Measurements from ENCODE around the gene CCDC178.

DNA sequence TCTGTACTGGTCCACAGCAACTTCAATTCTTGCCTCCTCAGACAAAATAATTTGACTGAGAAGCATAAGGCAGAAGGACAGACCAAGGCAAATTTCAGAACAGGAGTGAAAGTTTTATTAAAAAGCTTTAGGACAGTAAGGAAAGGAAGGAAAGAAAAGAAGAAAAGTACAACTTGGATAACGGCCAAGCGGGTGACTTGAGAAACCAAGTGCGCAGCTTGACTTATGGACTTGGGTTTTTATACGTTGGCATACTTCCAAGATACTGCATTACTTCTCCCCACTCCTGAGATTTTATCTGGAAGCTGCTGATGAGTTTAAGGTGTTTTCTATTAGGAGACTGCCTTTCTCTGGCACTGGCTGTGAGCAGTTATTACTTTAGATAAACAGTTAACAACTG, 64.7 kb downstream of the CCDC178 start:
- no peak for TF ChIP-seq POLR2AphosphoS5 (IDR thresholded peaks at IDR 0.05; ENCODE audit: low read depth, low read length)
- no peak for TF ChIP-seq POLR2A (IDR thresholded peaks at IDR 0.05; ENCODE audit: low read depth, low read length)
